Ovary (tissue), 3 donors: ENCODE results near the gene ILF2.

Experiments used
- CTCF ChIP-seq, 3 donors: fragments of 450-650 bp in 2 of 3; fragments of 200-600 bp in 1 of 3; IDR thresholded peaks; one replicate each; pipeline versions ENCODE4 v1.5.1 to v1.8.0; 2016 to 2022; ENCODE audit warnings: antibody characterized with exemption in 3 of 3, mild to moderate bottlenecking in 1 of 3
- EP300 ChIP-seq: sonication (generic); formaldehyde crosslinking; IDR thresholded peaks from one replicate; pipeline ENCODE4 v1.6.1; 2017; ENCODE audit warnings: antibody characterized with exemption
- donor health status: DM: no; HTN: no; CAD: no.

GRCh38 chr1:153627715-153628626 lies 42.8 kb downstream of the ILF2 start, which contains the start of gene S100A1:
- TF ChIP-seq CTCF (IDR thresholded peaks at IDR 0.05): peak; percentile 8 to 50 (median 29)
- TF ChIP-seq EP300: no peak
